Fibroblast of skin of abdomen (primary cell): ENCODE measurements around the gene ITGAL.

Experiments used
- DNase-seq: peaks from one replicate; pipeline ENCODE4 v3.0.0-alpha.2; 2013

The ITGAL gene

GRCh38 chr16:30548416-30549253, 76.1 kb downstream of the ITGAL start:
- DNase-seq = no peak

DNA sequence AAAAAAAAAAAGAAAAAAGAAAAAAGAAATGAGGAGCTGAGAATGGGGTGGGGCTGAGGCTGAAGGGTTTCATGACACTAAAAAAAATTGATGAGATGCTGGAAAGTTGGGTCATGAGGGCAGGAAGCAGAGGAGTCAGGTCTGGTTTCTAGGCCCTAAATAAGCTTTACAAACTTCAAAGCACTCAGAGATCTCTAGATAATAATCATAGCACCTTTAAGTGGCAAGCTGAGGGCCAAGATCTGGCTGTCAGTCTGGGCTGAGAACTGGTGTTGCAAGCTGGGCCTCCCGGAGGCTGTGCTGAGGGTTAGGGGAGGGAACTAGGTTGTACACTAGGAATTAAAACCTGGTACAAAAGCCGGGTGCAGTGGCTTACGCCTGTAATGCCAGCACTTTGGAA, 79.2 kb downstream of the ITGAL start:
- no peak for DNase-seq

DNA sequence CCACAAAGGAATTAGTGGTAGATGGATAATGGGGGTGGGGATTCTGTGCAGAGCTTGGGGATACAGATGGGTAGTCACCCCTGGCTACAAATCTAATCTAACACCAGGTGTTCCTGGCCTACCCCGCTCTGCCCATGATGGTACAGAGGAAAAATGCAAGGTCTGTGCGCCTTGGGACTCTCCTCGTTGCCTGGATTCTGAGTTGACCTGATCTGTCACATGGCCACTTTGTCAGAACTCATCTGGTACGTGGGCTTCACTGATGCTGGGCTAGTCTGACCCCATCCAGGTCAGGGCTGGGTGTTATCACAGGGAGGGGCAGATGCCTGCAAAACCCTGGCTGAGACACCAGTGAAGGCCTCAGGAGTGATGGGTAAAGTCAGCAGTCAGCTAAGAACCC, 80.4 kb downstream of the ITGAL start:
- no peak for DNase-seq

GRCh38 chr16:30553393-30553899, 80.9 kb downstream of the ITGAL start:
- DNase-seq = no peak

- no peak for DNase-seq
These were observed 82.2 kb downstream of the ITGAL start for GRCh38 chr16:30554557-30555314.

DNA sequence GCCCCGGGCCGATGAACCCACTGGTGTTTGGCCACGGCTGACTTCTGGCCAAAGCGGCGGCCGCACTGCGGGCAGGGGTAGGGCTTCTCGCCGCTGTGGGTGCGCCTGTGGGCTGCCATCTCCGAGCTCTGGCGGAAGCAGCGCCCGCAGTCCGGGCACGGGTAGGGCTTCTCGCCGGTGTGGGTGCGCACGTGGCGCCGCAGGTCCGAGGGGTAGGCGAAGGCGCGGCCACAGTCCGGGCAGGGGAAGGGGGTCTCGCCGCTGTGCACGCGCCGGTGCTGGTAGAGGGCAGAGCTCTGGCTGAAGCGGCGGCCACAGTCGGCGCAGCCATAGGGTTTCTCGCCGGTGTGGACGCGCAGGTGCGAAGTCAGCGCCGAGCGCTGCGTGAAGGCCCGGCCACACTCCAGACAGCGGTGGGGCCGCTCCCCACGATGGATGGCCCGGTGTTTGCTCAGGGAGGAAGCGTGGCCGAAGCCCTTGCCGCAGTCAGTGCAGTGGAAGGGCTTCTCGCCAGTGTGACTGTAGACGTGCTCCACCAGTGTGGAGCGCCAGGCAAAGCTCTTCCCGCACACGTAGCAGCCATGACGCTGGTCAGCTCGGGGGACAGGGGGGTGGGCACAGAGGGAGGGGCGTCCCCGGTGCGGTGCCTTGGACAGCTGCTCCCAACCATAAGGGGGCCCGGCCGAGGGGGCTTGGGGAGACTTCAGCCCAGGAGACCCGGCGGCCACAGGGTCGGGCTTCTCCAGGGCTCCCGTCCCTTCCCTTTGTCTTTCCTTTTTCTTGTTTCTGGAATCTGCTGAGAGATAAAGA, 83.0 kb downstream of the ITGAL start:
- DNase-seq = no peak

DNA sequence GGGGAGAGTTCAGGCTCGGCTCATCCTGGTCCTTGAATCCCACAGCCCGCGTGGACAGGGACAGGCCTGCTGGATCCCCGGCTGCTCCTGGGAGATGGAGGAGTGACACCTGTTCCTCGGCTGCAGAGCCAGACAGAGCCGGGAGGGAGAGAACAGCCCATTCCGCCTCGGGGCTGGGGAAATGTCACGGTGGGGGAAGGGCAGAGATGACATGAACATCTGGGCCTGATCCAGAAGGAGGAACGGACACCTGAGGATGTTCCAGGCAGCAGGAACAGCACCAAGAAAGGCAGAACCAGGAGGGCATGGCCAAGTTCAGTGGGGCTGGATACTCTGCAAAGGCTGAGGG, 83.6 kb downstream of the ITGAL start:
- DNase-seq = no peak

DNA sequence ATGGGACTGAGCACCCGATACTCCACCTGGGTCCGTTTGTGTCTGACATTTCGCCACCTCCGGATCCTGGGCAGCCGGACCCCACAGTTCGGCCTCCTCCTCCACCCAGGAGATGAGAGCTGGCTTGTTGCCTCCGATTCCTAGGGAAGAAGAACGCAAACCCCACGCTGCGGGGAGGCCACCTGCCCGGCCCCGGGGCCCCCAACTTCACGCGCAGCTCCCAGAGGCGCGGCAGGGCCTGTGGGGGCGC, 85.1 kb downstream of the ITGAL start:
- DNase-seq = no peak

GRCh38 chr16:30557957-30558788, 85.6 kb downstream of the ITGAL start, which contains the start of gene ZNF764:
Gene ZNF764 (minus strand): TSS chr16:30558374. CDS start chr16:30558182, 192 bp downstream.
- DNase-seq = peak; percentile 98

- no peak for DNase-seq
These were observed 86.3 kb downstream of the ITGAL start for GRCh38 chr16:30558789-30559377.

GRCh38 chr16:30559690-30560089, 87.1 kb downstream of the ITGAL start:
- no peak for DNase-seq

DNA sequence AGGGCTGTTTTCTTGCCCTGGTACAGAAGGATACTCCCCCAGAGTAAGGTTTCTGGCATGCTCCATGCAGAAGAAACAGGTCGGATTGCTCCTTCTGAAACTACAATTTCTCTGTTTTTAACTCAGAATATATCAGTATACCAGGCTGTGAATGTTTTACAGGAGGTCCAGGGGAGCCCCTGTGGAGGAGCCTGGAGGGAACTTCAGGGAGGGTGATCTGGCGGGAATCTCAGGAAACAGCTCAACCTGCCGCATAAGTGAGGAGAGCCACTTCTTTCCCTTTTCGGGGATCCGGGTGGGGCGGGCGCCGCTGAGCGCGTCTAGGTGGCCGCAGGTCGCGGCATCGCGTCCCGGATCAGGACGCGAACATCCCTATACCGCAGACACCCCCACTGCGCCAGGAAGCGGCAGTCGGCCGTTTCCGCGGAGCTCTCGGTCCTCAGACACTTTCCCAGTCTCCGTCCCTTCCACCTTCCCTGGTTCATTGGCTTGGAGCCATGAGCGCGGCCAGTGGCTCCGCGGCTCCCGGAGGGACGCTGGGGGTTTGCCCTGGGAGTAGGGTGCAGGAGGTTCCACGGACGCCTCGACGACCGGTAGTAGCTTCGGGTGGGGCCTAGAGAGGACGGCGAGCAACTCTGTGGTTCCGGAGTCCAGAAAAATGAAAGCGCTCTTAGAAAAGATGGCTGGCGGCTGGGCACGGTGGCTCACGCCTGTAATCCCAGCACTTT, 88.7 kb downstream of the ITGAL start:
- no peak for DNase-seq

GRCh38 chr16:30562021-30562420, 89.5 kb downstream of the ITGAL start:
- DNase-seq = no peak

DNA sequence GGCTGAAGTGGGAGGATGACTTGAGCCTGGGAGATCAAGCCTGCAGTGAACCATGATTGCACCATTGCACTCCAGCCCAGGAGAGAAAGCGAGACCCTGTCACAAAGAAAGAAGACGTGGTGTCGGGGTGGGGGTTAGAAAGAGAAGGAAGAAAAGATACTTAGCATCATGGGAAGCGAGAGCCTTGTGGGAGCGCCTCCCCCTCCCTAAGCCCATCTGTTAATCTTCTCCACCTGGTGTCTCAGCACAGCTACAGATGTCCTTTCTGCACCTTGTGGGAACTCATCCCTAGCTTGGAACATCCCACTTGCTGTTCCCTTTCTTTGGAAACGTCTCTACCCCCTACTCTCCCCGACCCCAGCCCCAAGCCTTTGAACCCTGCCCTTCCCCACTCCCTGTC, 93.0 kb downstream of the ITGAL start:
- DNase-seq = no peak

DNA sequence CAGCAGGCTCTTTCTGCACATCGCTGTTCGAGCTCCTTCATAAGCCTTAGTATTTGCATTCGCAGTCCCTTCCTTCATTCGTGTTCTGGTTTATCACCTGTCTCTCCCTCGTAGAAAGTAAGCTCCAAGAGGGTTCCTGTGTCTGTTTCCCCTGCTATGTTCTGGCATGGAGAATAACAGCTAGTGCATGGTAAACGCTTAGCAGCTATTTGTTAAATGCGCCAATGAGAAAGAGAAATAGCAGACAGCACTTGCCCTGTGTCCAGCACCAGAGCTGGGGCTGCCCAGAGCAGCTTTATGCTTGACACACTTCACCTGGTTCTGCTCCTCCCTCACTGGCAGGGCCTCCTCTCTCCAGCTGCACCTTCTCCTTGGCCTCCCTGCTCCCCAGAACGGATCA, 93.4 kb downstream of the ITGAL start:
- no peak for DNase-seq

DNA sequence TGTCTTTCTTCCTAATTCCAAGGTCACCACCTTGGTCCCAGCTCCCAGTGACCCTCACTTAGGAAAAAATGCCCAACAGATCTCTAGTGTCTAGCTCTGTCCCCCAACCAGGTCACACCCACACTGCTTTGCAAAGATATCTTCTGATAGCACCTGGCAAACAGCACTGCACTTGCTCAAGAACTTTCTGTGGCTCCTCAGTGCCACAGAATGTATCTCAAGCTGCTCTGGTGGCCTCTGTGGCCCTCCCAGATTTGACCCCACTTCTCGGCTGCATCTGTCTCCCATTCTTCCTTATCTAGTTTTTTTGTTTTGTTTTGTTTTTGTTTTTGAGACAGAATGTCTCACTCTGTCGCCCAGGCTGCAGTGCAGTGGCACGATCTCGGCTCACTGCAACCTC, 94.0 kb downstream of the ITGAL start:
- no peak for DNase-seq

DNA sequence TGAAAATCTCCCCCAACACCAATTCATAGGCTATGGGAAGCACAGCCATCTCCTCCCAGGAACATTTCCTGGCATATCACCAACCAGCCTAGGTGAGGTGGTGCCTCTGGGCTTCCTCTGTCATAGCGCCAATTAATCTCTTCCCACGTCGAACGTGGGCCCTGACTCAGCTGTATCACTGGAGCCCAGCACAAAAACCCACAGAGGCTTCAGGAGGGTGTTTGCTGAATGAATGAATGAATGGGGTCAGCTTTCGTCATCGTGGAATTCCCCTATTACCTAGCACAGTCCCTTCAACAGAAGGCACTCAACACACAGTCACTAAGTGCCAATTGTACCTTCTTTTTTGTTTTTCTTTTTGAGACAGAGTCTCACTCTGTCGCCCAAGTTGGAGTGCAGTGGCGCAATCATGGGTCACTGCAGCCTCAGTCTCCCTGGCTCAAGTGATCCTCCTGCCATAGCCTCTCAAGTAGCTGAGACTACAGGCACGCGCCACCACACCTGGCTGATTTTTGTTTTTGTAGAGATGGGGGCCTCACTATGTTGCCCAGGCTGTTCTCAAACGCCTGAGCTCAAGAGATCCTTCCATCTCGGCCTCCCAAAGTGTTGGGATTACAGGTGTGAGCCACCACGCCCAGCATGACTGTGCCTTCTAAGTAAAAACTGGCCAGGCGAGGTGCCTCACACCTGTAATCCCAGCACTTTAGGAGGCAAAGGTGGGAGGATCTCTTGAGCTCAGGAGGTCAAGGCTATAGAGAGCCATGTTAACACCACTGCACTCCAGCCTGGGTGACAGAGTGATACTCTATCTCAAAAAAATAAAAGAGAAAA, 94.8 kb downstream of the ITGAL start:
- no peak for DNase-seq

GRCh38 chr16:30567991-30568638, 95.6 kb downstream of the ITGAL start:
- peak; percentile 56 for DNase-seq

DNA sequence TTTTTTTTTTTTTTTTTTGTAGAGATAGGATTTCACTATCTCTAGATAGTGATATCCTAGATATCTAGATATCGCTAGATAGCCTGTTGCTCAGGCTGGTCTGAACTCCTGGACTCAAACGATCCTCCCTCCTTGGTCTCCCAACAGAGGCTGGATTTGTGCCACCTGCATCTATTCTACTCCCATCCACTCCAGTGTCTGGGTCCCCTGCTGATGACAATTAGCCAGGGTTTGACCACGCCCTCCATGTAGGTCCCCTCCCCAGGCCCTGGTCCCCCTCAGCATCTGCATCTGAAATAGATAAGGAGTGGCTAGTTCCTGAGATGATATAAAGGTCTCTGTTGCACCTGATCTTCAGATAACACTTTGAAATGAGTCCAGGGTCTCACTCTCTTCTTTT, 96.7 kb downstream of the ITGAL start:
- no peak for DNase-seq
